Pons (tissue), 1 donor: ENCODE data around the gene NBPF12.
"Not testable (repeated sequence)": the region's sequence is repeated elsewhere in the genome, so short reads cannot be mapped to it uniquely, and the experiment has no call there.

Source experiments
- DNase-seq: peaks from one replicate; pipeline ENCODE4 v3.0.0-alpha.2; 2016; ENCODE audit warnings: low spot score

NBPF12 gene

GRCh38 chr1:146938242-146938902, at the start of gene NBPF12:
NBPF12 (plus strand) TSS chr1:146938324; CDS start chr1:146960144, 21,820 bp downstream.
- DNase-seq: peak; percentile 81

DNA sequence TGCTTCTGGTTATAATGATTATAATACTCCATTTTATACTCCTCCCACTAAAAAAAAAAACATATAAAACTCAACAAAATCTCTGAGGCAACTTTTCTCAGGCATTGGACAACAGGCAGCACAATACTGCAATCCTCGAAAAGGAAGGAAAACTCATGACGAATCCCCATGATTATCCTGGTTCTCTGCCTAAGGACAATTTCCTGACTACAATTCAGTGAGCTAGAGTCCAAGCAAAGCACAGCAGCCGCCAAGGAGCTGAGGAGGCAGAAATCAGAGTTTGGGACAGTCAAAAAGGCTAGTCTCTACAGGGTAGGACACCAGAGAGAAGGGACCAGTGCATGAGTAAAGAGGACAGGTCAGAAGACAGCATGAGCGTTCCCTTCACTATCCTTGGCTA, 46.8 kb upstream of the NBPF12 start:
- not testable (repeated sequence) for DNase-seq

- DNase-seq: not testable (repeated sequence)
Measured at GRCh38 chr1:146892331-146892730, 45.8 kb upstream of the NBPF12 start.

GRCh38 chr1:146907565-146908261, 30.4 kb upstream of the NBPF12 start:
- not testable (repeated sequence) for DNase-seq

GRCh38 chr1:146912975-146913374, 25.1 kb upstream of the NBPF12 start:
- DNase-seq: not testable (repeated sequence)

- DNase-seq: not testable (repeated sequence)
Measured at GRCh38 chr1:146920811-146921210, 17.3 kb upstream of the NBPF12 start.

GRCh38 chr1:146922614-146923013, 15.5 kb upstream of the NBPF12 start:
- not testable (repeated sequence) for DNase-seq

DNA sequence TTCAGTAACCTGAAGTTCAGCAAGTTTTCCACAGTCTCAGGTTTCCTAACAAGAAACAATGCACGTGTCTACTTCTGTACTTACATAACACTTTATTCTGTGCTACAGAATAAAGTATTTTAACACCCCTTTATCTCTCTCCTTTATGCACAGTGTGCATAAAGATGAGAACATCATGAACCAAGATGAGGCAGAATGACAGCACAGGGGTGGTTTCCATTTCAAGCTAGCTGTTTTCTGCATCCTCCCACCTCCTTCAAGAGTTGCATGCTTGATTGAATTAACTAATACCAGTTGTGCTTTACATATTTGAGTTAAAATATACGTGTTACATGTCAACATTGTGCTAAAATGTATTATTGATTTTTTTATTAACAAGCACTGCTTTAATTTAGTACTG, 14.0 kb upstream of the NBPF12 start:
- not testable (repeated sequence) for DNase-seq

DNA sequence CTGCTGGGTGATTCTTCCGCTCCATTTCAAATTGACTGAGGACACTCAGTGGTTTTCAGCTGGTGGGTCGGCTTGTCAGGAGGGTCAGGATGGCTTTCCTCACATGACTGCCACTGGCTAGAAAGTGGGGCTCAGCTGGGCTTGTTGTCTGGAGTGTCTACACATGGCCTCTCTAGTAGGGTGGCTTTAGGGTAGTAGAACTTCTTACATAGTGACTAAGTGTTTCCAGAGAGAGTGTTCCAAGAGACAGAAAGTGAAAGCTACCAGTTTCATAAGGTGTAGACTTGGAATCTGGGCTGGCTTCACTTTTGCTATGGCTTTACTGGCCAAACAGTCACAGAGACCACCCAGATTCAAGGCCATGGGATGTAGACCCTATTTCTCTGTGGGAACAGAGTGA, 11.7 kb upstream of the NBPF12 start:
- not testable (repeated sequence) for DNase-seq

- DNase-seq: not testable (repeated sequence)
Measured at GRCh38 chr1:146930225-146930624, 7.9 kb upstream of the NBPF12 start.

DNA sequence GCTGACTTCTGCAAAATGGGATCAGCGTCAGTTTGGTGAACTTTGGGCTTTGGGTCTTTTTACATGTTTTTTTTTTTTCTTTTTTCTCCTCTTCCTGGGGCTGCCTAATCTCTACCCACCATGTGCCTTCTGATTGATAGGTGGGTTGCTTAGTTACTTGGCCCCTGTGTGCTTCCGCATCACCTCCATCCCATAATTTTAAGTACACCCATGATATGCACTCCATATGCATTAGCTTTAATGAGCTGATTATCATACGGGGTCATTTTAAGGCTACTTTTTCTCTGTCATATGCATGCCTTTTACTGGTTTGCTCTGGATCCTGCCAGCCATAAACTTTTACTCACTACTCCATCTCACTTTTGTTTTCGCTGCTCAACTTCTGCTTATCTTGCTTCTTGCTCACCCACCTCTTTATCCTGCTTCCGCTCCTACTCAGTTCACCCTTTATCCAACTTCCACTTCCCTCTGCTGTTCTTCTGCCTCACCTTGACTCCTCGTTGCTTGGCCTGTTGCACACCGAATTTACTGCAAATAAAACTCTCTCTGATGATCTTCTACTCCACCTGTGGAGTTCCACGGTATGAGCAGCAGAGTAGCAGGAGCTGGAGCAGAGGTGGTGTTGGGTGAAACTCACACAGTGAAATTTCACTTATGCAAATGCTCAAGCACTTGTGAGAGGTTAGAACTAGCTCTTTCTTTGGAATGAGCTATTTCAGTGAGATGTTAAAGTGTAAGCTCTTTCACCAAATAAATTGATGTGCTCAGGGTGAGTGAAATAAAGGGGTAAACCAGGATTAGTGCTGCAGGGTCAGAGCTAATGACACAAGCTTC, 3.5 kb upstream of the NBPF12 start:
- DNase-seq: not testable (repeated sequence)

GRCh38 chr1:146937462-146937861, 662 bp upstream of the NBPF12 start:
- DNase-seq: not testable (repeated sequence)

DNA sequence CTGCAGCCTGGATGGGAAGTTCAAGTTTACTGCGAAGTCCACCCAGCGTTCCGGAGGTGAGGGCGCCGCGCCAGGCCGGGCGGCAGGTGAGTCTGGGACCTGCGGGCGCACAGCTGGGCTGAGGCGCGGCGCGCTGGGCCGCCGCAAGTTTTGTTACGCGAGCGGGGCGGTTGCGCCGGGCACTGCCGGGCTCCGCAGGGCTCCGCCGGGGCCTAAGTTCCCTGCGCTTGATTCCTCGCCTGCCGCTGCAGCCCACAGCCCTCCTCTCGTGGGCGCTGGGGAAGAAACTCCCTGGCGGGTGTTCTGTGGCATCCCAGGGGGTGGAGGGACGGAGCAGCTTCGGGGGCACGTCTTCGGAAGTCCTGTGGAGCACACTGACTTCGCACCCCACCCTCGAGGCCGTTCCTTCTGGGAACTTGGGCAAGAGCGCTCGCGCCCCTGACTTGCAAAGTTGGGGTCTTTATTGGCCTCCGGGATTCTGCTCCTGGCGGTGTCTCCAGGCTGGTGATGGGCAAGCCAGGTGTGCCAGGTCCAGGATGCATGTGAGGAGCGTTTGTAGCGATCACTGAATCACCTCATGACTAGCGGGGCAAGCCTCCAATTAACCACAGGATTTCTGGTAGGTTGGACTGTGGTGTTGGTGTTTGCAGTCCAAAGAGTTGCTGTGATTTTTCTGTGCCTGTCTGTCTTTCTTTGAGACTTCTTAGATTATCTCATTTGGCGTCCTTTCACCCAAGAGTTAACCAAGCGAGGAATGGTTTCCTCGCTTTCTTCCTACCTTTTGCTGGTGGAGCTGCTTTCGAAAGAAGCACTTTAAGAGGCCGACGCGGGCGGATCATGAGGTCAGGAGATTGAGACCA, 1.0 kb downstream of the NBPF12 start:
- peak; percentile 1 for DNase-seq

DNA sequence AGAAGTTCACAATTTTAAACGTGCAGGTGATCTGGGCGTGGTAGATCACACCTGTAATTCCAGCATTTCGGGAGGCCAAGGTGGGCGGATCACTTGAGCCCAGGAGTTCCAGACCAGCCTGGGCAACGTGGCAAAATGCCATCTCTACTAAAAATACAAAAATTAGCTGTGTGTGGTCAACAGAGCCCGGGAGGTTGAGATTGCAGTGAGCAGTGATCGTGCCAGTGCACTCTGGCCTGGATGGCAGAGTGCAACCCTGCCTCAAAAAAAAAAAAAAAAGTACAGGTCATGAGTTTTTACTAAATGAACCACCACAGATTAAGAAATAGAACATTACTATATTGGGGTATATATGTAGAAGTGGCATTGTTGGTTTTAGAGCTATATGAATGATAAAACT, 2.2 kb downstream of the NBPF12 start:
- DNase-seq: not testable (repeated sequence)

DNA sequence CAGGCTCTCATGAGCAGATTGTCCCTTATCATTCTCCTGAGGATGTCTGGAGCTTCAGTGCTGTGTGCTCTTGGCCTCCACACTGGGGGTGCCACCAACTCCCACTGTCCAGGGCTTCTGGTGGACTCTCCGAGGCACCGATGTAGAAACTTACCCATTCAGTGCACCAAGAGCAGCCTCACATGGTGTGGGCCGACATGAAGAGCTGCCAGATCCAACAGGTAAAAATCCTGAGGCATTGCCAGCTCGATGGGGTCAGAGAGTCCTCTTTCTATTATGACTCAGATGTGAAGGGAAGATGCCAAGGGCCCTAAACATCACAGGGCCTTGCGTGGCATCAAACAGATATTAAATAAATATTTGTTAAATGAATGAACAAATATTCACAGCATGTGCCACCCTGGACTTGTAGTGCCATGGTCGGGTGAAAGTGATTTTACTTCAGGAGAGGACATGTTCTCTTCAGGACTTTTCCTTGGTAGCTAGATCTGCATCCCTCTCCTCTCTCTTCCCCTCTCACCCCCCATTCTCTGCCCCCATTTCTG, 5.3 kb downstream of the NBPF12 start:
- DNase-seq: not testable (repeated sequence)

DNA sequence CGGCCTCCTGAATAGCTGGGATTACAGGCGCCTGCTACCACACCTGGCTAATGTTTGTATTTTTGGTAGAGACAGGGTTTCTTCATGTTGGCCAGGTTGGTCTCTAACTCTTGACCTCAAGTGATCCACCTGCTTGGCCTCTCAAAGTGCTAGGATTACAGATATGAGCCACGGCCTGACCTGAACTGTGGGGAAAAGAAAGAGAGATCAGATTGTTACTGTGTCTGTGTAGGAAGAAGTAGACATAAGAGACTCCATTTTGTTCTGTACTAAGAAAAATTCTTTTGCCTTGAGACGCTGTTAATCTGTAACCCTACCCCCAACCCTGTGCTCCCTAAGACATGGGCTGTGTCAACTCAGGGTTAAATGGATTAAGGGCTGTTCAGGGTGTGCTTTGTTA, 10.0 kb downstream of the NBPF12 start:
- not testable (repeated sequence) for DNase-seq

- not testable (repeated sequence) for DNase-seq
Measured at GRCh38 chr1:146964340-146964739, 26.2 kb downstream of the NBPF12 start.

- peak; percentile 30 for DNase-seq
Measured at GRCh38 chr1:146966351-146966750, 28.2 kb downstream of the NBPF12 start.

GRCh38 chr1:146970656-146971055, 32.5 kb downstream of the NBPF12 start:
- not testable (repeated sequence) for DNase-seq

DNA sequence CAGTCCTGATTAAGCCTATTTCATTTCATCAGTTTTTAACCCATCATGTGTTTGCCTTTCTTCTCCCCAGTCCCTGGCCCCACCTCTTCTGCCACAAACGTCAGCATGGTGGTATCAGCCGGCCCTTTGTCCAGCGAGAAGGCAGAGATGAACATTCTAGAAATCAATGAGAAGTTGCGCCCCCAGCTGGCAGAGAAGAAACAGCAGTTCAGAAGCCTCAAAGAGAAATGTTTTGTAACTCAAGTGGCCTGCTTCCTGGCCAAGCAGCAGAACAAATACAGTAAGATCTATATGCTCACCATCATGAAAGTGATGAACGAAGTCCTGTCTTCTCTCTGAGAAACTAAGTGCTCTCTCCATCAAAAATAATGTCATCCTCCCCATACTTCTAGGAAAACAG, 34.6 kb downstream of the NBPF12 start:
- not testable (repeated sequence) for DNase-seq

DNA sequence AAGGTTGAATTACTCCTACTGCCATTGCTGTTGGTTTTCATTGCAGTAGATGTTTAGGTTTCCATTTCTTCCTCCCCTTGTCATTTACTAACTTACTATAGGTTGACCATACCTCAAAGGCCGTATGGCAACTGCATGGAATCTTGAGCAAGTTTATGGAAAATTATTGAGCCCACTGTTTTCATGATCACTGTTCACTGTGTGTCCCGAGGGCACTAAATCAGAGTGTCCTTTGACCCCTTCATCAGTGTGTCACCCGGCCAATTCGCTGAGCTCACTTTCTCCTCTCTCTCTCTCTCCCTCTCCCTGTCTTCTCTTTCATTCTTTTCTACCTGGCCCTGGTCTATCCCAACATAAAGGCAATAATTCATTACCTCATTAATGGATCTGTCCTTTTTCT, 47.7 kb downstream of the NBPF12 start:
- not testable (repeated sequence) for DNase-seq
